ENCODE data around the gene LYST.
"Not testable (repeated sequence)": the region's sequence is repeated elsewhere in the genome, so short reads cannot be mapped to it uniquely, and the experiment has no call there.

The LYST gene, protein sequence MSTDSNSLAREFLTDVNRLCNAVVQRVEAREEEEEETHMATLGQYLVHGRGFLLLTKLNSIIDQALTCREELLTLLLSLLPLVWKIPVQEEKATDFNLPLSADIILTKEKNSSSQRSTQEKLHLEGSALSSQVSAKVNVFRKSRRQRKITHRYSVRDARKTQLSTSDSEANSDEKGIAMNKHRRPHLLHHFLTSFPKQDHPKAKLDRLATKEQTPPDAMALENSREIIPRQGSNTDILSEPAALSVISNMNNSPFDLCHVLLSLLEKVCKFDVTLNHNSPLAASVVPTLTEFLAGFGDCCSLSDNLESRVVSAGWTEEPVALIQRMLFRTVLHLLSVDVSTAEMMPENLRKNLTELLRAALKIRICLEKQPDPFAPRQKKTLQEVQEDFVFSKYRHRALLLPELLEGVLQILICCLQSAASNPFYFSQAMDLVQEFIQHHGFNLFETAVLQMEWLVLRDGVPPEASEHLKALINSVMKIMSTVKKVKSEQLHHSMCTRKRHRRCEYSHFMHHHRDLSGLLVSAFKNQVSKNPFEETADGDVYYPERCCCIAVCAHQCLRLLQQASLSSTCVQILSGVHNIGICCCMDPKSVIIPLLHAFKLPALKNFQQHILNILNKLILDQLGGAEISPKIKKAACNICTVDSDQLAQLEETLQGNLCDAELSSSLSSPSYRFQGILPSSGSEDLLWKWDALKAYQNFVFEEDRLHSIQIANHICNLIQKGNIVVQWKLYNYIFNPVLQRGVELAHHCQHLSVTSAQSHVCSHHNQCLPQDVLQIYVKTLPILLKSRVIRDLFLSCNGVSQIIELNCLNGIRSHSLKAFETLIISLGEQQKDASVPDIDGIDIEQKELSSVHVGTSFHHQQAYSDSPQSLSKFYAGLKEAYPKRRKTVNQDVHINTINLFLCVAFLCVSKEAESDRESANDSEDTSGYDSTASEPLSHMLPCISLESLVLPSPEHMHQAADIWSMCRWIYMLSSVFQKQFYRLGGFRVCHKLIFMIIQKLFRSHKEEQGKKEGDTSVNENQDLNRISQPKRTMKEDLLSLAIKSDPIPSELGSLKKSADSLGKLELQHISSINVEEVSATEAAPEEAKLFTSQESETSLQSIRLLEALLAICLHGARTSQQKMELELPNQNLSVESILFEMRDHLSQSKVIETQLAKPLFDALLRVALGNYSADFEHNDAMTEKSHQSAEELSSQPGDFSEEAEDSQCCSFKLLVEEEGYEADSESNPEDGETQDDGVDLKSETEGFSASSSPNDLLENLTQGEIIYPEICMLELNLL (N-terminal part only)

DNA sequence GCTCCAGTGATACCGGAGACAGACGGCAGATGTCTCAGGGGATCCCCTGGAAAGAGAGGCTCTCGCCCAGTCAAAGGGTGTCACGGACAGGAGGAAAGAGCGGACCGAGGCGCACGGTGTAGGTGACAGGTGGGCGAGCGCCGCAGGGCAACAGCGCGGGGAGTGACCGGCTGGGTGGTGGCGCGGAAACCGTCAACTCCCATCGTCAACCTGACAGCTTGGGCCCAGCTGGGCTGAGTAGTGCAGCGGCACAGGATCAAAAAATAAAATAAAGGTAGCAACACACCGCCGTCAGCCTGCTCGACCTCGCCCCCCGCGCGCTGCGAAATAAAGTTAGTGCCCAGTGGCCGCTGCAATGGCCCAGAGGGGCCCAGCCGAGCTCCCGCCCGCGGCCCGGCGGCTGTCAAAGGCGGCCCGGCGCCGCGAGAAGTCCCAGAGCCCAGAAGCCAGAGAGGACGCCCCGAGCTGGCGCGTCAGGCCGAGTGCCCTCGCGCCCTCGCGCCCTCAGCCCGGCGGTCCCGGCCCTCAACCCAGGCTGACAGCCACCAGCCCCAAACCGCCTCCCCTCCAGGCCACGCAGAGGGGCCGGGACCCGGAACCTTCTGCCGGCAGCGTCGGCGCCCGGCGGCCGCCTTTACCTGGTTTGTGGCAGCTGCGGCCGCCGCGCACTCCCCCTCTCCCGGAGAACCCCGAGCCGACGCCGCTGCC is at the start of gene LYST:
LYST (minus strand) TSS at position 702 of the 708 bp plus-strand sequence. CDS start 36,489 bp downstream, outside the sequence.
- DNase-seq, result peak; percentile 52

DNA sequence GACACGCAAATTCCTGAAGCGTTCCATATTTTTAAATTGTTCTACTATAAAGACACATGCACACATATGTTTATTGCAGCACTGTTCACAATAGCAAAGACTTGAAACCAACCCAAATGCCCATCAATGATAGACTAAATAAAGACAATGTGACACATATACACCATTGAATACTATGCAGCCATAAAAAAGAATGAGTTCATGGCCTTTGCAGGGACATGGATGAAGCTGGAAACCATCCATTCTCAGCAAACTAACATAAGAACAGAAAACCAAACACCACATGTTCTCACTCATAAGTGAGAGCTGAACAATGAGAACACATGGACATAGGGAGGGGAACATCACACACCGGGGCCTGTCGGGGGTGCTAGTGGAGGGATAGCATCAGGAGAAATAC is 48.8 kb upstream of the LYST start:
- not testable (repeated sequence) for DNase-seq

DNA sequence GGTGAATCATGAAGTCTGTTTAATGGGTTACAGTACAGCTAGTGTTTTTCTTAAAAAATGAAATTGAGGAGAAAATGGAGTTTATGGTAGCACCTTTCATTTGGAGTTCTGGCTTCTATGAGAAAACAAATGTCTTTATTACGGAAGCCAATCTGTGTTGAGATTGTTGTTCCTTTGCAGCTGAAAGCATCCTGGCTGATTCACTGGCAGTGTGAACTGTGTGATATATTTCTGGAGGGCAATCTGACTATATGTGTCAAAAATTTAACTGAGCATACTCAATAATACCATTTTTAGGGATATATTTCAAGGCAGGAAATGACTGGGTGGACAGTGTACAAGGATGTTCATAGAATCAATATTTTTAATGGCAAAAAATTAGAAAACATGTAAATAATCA is 46.6 kb upstream of the LYST start:
- no peak for DNase-seq

DNA sequence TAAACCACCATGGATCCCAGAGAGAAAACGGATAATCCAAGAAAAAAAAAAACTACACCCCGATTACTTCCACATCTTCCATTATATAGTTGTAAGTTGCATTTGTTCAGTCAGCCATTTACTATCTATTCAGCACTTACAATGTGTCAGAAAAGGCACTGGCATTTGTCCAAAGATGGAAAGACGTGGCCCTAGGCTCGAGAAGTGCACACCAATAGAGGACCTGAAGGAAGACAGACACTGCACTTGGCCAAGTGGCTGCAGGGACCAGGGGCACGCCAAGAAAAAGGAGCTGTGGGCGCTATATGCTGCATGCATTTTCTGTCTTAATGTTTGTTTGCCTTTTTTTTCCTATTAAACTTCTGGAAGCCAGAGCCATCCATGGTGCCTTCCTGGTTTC is 45.2 kb upstream of the LYST start:
- DNase-seq, result no peak

DNA sequence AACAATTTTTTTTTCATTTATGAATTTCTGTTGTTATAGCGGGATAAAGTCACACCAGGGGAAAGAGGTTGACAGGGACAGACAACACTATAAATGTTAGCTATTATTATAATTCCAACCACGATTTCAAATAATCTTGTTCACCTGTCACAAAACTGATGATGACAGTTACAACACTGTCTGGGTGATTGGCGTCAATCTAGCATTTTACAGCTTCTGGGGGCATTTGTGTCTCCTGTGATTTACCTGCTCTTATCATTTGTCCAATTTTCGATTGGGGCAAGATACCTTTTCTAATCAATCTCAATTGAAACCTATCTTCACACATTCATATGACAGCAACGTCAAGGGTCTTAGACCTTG is 44.6 kb upstream of the LYST start:
- no peak for DNase-seq

DNA sequence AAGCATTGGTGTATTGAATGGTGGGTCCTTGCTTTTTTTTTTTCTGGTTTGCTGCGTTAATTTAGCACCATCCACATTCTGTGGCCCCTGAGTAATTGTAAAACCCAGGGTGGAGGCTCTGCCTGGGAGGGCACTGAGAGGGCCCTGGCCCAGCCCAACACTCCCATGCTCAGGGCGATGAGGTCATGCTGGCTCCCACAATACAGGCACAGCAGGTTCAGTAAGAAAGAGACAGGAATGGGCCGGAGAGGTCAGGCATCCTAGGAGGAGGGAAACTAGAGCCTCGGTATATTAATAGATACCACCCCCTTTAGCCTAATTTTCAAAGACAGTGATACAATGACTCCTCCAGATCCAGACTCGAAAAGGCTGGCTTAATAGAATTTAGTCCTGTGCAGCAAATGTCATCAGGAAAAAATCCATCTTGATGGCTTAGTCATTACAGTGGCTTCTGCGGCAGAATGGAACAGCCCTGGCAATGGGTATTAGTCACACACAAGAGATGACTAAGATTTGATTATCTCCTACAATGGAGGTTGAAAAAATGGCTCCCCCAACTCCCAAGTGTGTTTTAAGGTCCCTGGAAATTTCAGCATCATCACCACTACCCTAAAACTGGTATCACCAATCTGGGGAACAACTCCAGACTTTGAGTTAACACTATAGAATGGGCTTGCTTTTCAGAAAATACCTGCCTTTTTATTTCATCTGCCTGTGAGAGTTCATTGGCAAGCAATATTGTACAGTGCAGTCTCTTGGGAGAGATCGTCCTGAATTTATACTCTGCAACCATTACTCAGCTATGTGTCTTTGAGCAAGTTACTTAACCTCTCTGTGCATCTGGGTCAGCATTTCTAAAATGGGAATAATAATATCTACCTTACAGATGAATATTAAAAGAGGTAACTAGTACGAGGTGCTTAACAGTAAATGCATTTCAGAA is 43.9 kb upstream of the LYST start:
- peak; percentile 74 for DNase-seq

DNA sequence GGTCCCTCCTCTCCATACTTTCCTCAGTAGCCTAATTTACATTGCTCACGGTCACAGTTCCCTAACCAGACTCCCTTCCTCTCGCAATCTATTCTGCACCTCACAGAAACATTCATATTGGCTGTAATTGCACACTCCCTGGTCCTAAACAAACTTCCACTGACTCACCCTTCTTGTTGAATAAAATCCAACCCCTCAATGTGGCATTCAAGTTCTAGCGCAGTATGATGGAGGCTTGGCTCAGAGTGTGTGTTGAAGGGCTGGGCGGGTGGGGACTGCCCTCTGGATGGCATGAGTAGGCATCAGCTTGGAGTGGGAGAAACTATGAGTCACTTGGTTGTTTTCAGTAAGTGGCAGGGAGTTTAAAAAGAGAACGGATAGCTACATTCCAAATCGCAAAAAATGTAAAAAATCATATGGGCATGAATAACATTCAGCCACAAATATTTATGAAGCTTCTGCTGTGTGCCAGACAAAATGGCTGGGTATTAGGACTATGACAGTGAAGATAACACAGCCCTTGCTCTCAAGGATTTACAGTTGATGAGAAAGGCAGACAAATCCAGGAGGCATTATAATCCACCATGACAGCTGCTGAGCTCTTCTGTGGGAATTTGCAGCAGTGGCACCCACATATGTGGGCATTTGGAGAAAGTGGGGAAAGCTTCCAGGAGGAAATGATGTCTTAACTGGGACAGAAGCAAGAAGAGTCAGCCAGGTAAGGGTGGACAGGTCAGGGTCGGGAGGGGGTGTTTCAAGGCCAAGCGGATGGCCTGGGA is 42.2 kb upstream of the LYST start:
- no peak for DNase-seq

DNA sequence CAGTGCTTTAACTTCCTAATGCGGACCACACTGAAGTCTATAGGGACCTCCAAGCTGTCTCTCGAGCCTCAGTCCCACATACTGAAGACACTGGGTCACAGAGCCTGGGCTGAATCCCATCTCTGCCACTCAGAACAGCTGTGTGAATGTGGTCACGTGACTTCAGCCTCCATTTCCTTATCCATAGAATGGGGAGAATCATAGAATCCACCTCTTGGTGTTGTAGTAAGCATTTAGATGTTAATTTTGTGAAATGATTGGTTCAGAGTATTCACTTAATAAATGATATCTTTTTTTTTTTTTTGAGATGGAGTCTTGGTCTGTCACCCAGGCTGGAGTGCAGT is 41.2 kb upstream of the LYST start:
- no peak for DNase-seq

DNA sequence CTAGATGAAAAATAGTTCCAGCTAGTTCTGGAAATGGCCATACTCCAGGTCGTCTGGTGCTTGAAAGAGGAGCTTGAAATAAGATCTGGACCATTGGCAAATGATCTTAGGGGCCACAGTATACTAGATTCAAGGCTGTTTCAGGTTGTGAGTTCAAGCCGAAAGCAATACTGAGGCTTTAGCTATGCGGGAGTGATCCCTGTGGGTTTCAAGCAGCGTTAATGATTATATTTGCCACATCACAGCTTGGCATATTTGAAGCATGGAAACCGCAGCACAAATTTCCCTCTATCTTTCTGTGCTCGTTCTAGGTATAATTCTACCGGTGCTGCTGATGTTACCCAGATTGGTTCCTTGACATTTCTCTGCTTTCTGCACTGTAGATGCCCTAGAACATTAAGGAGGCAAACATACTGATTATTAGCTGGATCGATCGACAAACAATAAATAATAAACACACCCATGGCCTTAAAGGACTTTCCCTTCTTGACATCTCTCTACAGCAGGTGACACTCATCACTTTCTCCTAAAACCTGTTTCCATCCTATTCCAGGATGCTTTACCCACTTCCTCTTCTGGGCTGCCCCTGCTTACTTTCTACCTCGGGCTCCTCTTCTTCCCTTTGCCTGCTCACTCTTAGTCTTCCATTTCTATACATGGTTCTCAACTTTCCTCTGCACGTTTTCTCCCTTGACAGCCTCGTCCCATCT is 40.6 kb upstream of the LYST start:
- no peak for DNase-seq

DNA sequence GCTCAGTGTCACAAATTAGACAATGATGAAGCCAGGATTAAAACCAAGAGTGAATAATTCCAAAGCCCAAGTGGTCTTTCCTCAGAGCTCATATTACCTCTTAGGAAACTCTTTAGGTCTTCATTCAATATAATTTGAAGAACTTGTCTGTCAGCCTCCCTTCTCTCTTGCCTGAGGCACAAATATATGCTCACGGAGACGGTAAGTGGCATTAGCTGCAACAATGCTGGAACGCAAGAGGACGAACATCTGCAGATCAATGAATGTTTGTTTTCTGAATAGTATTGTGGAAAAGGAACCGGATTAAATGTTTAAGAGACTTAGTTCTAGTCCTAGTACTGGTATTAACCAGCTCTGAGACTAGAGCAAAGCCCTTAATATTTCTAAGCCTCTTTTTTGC is 39.7 kb upstream of the LYST start:
- DNase-seq, result no peak

DNA sequence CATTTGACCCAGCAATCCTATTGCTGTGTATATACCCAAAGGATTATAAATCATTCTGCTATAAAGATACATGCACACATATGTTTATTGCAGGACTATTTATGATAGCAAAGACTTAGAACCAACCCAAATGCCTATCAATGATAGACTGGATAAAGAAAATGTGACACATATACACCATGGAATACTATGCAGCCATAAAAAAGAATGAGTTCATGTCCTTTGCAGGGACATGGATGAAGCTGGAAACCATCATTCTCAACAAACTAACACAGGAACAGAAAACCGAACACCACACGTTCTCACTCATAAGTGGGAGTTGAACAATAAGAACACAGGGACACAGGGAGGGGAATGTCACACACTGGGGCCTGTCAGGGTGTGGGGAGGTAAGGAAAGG is 37.1 kb upstream of the LYST start:
- not testable (repeated sequence) for DNase-seq

DNA sequence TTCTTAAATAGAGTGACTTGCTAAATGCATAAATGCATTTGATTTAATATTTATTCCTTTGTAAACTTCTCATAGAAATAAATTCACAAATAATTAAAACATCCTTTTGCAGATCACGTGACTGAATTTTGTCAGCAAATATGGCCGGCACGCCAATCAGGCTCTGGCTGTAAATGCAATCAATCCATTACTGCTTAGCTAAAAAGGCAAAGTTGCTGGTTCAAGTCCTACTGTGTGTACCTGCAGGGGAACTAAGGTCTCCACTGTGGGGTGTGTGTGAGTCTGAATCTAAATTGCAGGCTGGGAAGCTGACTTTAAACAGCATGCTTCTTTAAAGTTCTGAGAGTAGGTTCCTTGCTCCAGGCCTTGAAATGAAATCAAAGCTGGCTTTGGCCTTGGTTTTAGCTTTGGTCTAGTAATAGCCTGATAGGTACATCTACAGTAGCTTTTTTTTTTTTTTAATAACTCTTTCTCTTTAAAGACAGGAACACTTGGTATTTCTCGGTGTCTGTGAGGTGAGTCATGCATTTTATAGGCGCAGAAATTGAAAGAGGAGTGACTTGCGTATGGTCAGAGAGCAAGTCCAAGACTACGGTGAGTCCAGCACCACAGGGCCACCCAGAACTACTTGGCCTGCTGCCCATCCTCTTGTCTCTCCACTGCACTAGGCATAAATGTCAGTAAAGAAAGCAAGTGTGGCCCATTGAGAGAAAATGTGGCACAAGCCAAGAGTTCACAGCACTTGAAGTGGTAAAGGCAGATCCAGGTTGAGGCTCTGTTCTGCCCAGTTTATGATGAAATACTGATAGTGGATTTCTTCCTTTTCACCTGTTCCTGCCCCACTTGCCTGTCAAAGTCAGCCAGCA is 36.2 kb upstream of the LYST start:
- no peak for DNase-seq

DNA sequence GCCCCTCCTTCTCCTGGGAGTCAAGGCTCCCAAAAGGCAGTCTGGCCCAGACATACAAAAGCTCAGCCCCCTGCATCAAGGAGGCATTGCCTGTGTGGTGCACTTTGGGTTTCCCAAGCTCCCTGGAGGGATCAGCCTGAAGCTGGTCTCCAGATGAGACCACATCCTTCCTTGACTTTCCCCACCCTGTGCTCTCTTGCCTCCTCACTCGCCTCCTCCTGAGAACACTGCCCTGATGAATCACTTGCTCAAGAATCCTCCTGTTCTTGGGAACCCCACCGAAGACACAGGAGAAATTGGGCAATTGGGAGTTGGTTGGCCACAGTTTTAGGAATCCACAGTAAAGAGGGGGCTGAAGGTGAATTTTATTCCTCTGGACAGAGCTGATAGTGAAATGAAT is 34.8 kb upstream of the LYST start:
- DNase-seq, result no peak

DNA sequence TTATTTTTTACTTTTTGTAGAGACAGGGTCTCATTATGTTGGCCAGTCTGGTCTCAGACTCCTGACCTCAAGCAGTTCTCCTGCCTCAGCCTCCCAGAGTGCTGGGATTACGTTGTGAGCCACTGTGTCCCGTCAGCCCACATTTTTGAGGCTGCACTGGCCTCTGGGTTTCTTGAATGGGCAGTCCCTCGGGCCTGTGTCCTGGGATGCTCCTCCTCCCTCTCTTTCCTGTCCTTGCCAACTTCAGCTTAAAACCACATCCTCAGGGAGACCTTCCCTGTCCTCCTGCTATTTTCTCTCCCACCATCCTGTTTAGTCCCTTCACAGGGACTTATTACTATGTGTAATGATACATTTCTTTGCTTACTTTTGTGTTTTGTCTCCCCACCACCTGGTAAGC is 31.4 kb upstream of the LYST start:
- DNase-seq, result no peak

DNA sequence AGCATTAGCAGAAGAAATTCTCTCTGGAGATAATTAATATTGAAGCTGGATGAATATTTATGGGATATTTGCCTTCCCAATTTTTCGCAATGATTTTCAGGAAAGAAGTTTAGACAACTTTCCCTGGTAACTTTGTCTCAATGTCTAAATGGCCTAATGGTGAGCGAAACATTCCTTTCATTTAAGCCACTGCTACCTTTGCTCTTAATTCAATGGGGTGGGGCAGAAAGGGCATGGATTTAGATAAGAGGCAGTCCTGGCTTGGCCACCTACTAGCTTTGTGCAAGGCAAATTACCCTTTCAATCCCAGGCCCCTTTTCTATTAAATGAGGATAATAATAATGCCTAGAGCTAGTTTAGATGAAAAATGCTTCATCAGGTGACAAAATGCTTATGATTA is 27.1 kb upstream of the LYST start:
- no peak for DNase-seq

DNA sequence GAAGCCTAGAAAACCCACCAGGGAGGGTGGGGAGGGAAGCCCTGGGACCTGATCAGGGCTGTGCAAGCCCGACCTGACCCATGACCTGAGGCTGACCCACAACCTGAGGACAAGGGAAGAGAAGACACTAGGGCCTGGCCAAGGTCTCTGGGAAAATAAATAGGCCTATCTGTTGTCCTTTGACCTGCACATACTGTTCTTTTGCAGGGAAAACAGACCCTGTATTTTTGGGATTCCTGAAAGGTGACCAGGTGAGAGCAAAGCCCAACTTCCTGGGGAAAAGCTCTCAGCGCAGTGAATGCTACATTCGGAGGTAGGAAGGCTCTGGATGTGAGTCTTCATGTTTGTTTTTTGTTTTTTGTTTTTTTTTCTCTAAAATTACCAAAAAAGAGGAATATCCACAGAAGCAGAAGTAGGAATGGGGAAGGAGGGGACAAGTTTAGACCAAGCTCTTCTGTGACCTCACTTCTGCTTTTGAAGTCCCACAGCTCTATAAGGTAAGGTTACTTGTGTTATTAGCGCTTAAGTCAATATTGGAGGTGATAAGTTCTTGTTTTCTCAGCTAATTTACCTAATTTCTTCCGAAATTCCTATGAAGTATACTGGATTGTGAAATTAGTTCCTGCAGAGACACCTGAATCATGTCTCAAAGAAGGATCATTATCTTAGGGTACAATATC is 26.2 kb upstream of the LYST start:
- DNase-seq, result no peak

DNA sequence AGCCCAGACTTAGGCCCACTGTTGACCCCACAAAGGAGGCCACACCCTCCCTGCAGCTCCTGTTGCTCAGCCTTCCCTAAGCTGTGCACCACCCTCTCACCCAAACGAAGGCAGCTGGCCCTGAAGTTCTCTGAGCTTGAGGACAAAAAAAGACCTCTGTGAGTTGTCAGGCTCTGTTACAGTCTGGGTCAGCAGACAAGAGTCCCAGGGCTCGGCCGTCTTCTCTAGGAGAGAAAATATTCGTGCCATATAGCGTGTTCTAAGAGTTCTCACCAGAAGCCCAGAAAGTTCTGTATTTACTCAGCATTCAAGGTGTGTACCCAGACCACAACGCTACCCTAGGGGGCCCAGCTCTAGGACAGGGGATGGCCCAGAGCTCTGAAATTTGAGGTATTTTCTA is 25.5 kb upstream of the LYST start:
- no peak for DNase-seq

DNA sequence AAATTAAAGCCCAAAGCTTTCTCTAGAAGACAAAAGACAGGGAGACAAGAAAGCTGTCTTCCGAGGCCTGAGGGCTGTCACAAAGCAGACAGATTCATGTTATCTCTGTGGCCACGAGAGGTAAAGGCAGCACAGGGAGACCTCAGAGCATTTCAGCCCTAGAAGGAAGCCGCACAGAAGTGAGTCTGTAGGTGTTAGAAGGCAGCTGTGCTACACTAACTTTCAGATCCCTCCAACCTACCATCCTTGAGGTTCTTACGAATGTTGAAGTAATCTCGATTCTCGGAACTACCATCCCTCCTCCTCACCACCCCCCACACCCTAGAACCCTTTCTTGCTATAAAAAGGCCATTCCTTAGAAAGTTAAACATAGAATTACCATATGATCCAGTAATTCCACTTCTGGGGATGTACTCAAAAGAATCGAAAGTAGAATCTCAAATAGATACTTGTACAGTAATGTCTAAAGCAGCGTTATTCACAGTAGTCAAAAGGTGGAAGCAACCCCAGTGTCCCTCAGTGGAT is 21.5 kb upstream of the LYST start:
- no peak for DNase-seq
